Thyroid gland (tissue), 4 donors: ENCODE measurements around the gene EXD1. TPM values are rescaled to one million over a fixed set of nuclear protein-coding genes. Genes with fewer than 3 reads are reported as not detected.
"Not testable (repeated sequence)": the region's sequence is repeated elsewhere in the genome, so short reads cannot be mapped to it uniquely, and the experiment has no call there.

ENCODE experiments used
- DNase-seq, 2 donors: peaks; one replicate each; pipeline ENCODE4 v3.0.0-alpha.2; 2019
- H3K27ac ChIP-seq, 3 donors: fragments of 200-600 bp; sonication (generic); 1 replicate in 2 of 3; 2 replicates in 1 of 3; pipeline ENCODE4 v1.5.1; 2016 to 2019; ENCODE audit warnings: mild to moderate bottlenecking in 1 of 3, moderate library complexity in 1 of 3
- H3K27me3 ChIP-seq: fragments of 200-600 bp; sonication (generic); one replicate; pipeline ENCODE4 v1.5.1; 2019
- H3K36me3 ChIP-seq, 2 donors: fragments of 200-600 bp; sonication (generic); one replicate each; pipeline ENCODE4 v1.5.1; 2016 to 2019
- H3K4me1 ChIP-seq, 2 donors: fragments of 200-600 bp; sonication (generic); one replicate each; pipeline ENCODE4 v1.5.1; 2017 to 2019
- H3K4me3 ChIP-seq, 3 donors: fragments of 200-600 bp; sonication (generic); replicated peaks in 1 of 3; 1 replicate in 2 of 3; 2 replicates in 1 of 3; pipeline ENCODE4 v1.5.1; 2016; ENCODE audit warnings: mild to moderate bottlenecking in 1 of 3
- H3K9me3 ChIP-seq: fragments of 200-600 bp; sonication (generic); one replicate; pipeline ENCODE4 v1.5.1; 2017
- POLR2A ChIP-seq, 2 donors: fragments of 450-650 bp; IDR thresholded peaks; one replicate each; pipeline ENCODE4 v1.6.1; 2017; ENCODE audit warnings: antibody characterized with exemption in 2 of 2, mild to moderate bottlenecking in 2 of 2, moderate library complexity in 1 of 2
- WGBS, 2 donors: methylation state at CpG; one replicate each; pipeline ENCODE4 v1.1.5; 2017; 5-methylcytosine and 5-hydroxymethylcytosine counted together
- intact Hi-C: fragments of 100-400 bp; cut with DNase I; formaldehyde crosslinking; loops from one replicate; pipeline ENCODE4 v1.15.1; 2023
- total RNA-seq, 4 donors: library from RNA; depleted of rRNA; stranded (reverse); fragments of >200 nt; gene quantifications; one replicate each; pipeline ENCODE4 v1.2.3, GENCODE V29; 2016
- TF ChIP-seq, protein P1 (sequence below), 6 experiments: fragments of 200-600 bp in 3 of 6; fragments of 450-650 bp in 3 of 6; sonication (generic) in 3 of 6; IDR thresholded peaks; one replicate each; pipeline ENCODE4 v1.5.1; 2016 to 2019; ENCODE audit warnings: antibody characterized with exemption in 6 of 6, mild to moderate bottlenecking in 2 of 6, inconsistent platforms in 1 of 6, moderate library complexity in 1 of 6

Gene EXD1
- total RNA-seq, 4 donors from 2014 or later: 0.13 TPM; not detected in 3

DNA sequence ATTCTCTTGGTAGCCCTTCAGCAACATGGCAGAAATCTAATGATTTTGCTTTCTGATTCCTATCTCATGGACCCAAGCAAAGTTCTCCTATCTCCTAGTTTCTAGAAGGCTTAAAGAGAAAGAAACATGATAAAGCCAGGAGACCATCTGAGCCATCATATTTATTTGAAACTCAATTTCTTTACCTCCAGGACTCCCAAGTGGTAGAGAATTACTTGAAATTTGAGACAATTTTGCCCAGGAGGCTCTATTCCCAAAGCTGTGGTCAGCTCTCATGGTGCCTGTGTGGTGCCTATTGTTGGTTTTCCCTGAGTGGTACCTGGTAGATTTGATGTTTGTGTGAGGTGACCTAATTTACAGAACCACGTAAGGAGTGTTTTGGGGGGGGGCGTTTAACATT lies 39.3 kb upstream of the EXD1 start:
- intact Hi-C loops: no loop called here
- no peak for DNase-seq
- 91 to 100% methylated on average over 2 of the region's 2 CpGs for WGBS, 2 donors
- Histone ChIP-seq H3K9me3 (no peaks in the 10 kb centered on the region), H3K27ac (no peak overlapping the region), H3K4me3 (no peak overlapping the region), H3K4me1 (no peaks in the 10 kb centered on the region), H3K36me3 (peaks cover under 1 to 20% of the 10 kb centered on the region in 2 donors), H3K27me3 (no peaks in the 10 kb centered on the region)
- TF ChIP-seq, protein P1, sequence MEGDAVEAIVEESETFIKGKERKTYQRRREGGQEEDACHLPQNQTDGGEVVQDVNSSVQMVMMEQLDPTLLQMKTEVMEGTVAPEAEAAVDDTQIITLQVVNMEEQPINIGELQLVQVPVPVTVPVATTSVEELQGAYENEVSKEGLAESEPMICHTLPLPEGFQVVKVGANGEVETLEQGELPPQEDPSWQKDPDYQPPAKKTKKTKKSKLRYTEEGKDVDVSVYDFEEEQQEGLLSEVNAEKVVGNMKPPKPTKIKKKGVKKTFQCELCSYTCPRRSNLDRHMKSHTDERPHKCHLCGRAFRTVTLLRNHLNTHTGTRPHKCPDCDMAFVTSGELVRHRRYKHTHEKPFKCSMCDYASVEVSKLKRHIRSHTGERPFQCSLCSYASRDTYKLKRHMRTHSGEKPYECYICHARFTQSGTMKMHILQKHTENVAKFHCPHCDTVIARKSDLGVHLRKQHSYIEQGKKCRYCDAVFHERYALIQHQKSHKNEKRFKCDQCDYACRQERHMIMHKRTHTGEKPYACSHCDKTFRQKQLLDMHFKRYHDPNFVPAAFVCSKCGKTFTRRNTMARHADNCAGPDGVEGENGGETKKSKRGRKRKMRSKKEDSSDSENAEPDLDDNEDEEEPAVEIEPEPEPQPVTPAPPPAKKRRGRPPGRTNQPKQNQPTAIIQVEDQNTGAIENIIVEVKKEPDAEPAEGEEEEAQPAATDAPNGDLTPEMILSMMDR (IDR thresholded peaks at IDR 0.05): no peak
- no peak for TF ChIP-seq POLR2A (IDR thresholded peaks at IDR 0.05)

DNA sequence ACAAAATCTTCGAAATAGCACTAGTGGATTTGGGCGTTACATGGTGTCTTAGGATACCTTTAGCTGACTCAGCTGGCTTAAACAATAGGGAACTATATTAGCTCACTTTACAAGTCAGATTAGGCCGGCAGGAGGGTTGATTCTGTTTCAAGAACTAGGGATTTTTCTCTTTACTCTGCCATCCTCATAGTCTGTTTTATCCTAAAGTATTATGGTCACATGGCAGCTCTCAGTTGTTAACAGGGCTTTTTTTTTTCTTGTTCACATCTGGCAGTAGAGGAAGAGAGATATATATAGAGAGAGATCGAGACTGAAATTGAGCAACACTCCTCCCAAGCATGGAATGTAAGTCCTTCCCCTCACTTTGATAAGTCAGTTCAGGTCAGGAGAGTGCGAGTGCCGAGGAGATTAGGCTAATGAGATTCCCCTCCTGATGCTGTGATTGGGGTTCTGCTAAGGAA lies 33.4 kb upstream of the EXD1 start:
- H3K4me3 ChIP-seq: no peak overlapping the region
- peaks cover 9 to 24% of the 10 kb centered on the region in 2 donors for H3K36me3 ChIP-seq
- WGBS, 2 donors: 70 to 76% methylated on average over 6 of the region's 6 CpGs

DNA sequence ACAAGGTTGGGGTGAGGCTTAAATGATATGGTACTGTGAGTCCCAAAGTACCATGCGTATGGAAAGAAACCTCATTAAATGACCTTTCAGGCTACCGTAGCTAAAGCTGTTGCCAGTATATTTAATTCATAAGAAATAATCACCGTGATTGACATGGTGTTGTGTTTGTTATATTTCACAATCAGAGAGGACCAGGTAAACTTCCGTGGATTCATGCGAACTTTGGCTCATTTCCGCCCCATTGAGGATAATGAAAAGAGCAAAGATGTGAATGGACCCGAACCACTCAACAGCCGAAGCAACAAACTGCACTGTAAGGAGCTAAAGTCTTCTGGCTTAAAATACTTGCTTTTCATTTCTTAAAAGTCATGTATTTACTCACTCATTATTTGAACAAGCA lies 32.0 kb upstream of the EXD1 start:
- no peak overlapping the region for H3K27ac ChIP-seq
- TF ChIP-seq, protein P1 (IDR thresholded peaks at IDR 0.05): no peak
- no peak for TF ChIP-seq POLR2A (IDR thresholded peaks at IDR 0.05)
- WGBS, 2 donors: 95 to 98% methylated on average over 8 of the region's 8 CpGs
- H3K27me3 ChIP-seq: no peaks in the 10 kb centered on the region
- H3K4me3 ChIP-seq: no peak overlapping the region
- intact Hi-C loops: no loop called here
- DNase-seq: no peak
- H3K9me3 ChIP-seq: no peaks in the 10 kb centered on the region
- H3K36me3 ChIP-seq: peaks cover 13 to 27% of the 10 kb centered on the region in 2 donors
- peaks cover 5 to 18% of the 10 kb centered on the region in 2 donors for H3K4me1 ChIP-seq

More for the DNA sequence above, 33.4 kb upstream of the EXD1 start:
- Histone ChIP-seq H3K27ac (no peak overlapping the region), H3K9me3 (no peaks in the 10 kb centered on the region), H3K27me3 (no peaks in the 10 kb centered on the region), H3K4me1 (peaks cover 5 to 10% of the 10 kb centered on the region in 2 donors)
- TF ChIP-seq, protein P1 (IDR thresholded peaks at IDR 0.05): no peak
- TF ChIP-seq POLR2A (IDR thresholded peaks at IDR 0.05): no peak
- intact Hi-C loops: no loop called here
- DNase-seq: no peak

DNA sequence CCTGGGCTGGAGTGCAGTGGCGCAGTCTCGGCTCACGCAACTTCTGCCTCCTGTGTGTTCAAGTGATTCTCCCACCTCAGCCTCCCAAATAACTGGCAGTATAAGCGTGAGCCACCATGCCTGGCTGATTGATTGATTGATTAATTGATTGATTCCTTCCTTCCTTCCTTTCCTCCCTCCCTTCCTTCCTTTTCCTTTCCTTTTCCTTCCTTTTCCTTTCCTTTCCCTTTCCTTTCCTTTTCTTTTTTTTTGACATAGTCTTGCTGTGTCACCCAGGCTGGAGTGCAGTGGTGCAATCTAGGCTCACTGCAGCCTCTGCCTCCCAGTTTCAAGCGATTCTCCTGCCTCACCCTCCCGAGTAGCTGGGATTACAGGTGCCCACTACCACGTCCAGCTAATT lies 30.4 kb upstream of the EXD1 start:
- peaks cover 10 to 23% of the 10 kb centered on the region in 2 donors for H3K4me1 ChIP-seq
- H3K27ac ChIP-seq, H3K9me3 ChIP-seq, intact Hi-C loops, H3K4me3 ChIP-seq, DNase-seq, H3K27me3 ChIP-seq: not testable (repeated sequence)
- peaks cover 14 to 25% of the 10 kb centered on the region in 2 donors for H3K36me3 ChIP-seq
- WGBS, 2 donors: 93 to 98% methylated on average over 7 of the region's 7 CpGs

DNA sequence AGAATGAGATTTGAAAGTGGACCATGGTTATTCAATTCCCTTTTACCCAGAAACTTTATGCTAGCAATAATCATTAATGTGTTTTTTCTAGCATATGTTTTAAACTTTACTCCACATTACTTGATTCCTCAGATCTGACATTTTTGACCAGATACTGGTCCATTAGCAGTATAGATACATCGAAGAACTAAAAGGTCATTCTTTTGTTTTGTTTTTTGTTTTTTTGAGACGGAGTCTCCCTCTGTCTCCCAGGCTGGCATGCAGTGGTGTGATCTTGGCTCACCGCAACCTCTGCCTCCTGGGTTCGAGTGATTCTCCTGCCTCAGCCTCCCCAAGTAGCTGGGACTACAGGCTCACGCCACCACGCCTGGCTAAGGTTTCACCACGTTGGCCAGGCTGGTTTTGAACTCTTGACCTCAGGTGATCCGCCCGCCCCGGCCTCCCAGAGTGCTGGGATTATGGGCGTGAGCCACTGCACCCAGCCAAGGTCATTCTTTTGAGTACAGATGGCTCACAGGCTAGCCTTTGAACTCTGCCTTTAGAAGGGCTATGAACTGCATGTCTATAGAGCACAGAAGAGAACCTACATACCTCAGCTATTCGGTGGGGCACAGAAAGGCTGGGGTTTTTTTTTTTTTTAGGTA lies 29.1 kb upstream of the EXD1 start:
- no peak for DNase-seq
- Histone ChIP-seq H3K4me1 (peaks cover 10 to 23% of the 10 kb centered on the region in 2 donors), H3K9me3 (no peaks in the 10 kb centered on the region), H3K27me3 (no peaks in the 10 kb centered on the region), H3K4me3 (no peak overlapping the region), H3K27ac (peak overlapping the region; percentile 21 to 73 (median 39)), H3K36me3 (peaks cover 11 to 16% of the 10 kb centered on the region in 2 donors)
- WGBS, 2 donors: 94% methylated on average over 12 of the region's 12 CpGs
- no peak for TF ChIP-seq POLR2A (IDR thresholded peaks at IDR 0.05)
- TF ChIP-seq, protein P1 (IDR thresholded peaks at IDR 0.05): no peak
- intact Hi-C loops: no loop called here
